Measurements from ENCODE around the gene ZRANB2. TPM values are rescaled to one million over a fixed set of nuclear protein-coding genes. Genes with fewer than 3 reads are reported as not detected.

Gene ZRANB2
- total RNA-seq, 1 experiment from 2014 or later: 67.9 TPM

DNA sequence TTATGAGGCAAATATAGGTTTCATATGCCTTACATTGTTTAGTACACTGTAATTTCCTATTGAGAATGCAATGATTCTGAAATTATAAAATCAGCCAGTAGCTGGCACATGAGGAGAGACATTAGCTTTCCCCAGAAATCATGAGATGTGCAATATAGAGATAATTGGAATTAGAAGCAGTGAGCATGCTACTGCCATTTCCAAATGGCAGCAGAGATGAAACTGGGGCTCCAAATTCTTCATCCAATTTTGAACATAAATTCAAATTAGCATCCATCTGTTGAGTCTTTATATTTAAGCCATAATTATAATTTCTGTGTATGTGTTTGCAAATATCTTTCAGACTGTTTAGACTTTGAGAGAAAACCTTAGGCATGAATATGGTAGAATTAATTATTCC, 62.0 kb downstream of the ZRANB2 start:
- no TSS peak for BruUV-seq (replicated peaks)
- Histone ChIP-seq H4K20me1 (ENCODE audit: insufficient read depth) (no peaks in the 10 kb centered on the region), H3K27ac (ENCODE audit: low read depth, low read length) (no peak overlapping the region), H3K4me2 (ENCODE audit: low read length) (no peak overlapping the region), H3K36me3 (ENCODE audit: control insufficient read depth in 1 of 2, insufficient read depth in 2 of 2, low read length in 2 of 2) (no peaks in the 10 kb centered on the region), H3K4me3 (replicated peaks in 1 of 2; ENCODE audit: low read depth in 1 of 2, low read length in 2 of 2) (no peak overlapping the region), H3K9ac (ENCODE audit: low read length) (no peak overlapping the region), H2AFZ (ENCODE audit: low read depth, low read length, poor library complexity, severe bottlenecking) (no peak overlapping the region), H3K9me3 (ENCODE audit: control insufficient read depth in 1 of 2, insufficient read depth in 1 of 2, low read depth in 1 of 2, low read length in 2 of 2) (no peaks in the 10 kb centered on the region), H3K79me2 (ENCODE audit: insufficient read depth, low read length) (no peaks in the 10 kb centered on the region), H3K27me3 (ENCODE audit: insufficient read depth, low read length) (peaks cover 23% of the 10 kb centered on the region), H3K4me1 (ENCODE audit: control insufficient read depth in 1 of 2, insufficient read depth in 2 of 2, low read length in 2 of 2) (no peaks in the 10 kb centered on the region), H3K9me2 (ENCODE audit: insufficient read depth) (no peaks in the 10 kb centered on the region)
- TF ChIP-seq CTCF (IDR thresholded peaks at IDR 0.05 in 2 of 3, conservative IDR thresholded peaks at IDR 0.05 in 1 of 3; ENCODE audit: borderline replicate concordance in 1 of 3, insufficient read depth in 1 of 3, low read depth in 2 of 3, low read length in 2 of 3) (no peak), SRF (IDR thresholded peaks at IDR 0.05; ENCODE audit: low read depth) (no peak)
- DNase-seq (ENCODE audit: low read depth, low spot score) (no peak), ATAC-seq (no peak)
- CTCF ChIA-PET: no interaction called here
- POLR2A ChIA-PET: no interaction called here
- RAD21 ChIA-PET (ENCODE audit: low non-redundant PET in 1 of 2, low total read pairs in 2 of 2, uncharacterized antibody in 2 of 2, unreplicated experiment in 2 of 2): no interaction called here
- intact Hi-C loops (cut with micrococcal nuclease): no loop called here

- H2AFZ ChIP-seq (ENCODE audit: low read depth, low read length, poor library complexity, severe bottlenecking): no peak overlapping the region
- no peak overlapping the region for H3K27ac ChIP-seq (ENCODE audit: low read depth, low read length)
- peaks cover 12% of the 10 kb centered on the region for H3K27me3 ChIP-seq (ENCODE audit: insufficient read depth, low read length)
- ChIA-PET POLR2A (no interaction called here), RAD21 (ENCODE audit: low non-redundant PET in 1 of 2, low total read pairs in 2 of 2, uncharacterized antibody in 2 of 2, unreplicated experiment in 2 of 2) (no interaction called here), CTCF (no interaction called here)
- ATAC-seq (no peak), DNase-seq (ENCODE audit: low read depth, low spot score) (no peak)
- H3K9me2 ChIP-seq (ENCODE audit: insufficient read depth): no peaks in the 10 kb centered on the region
- no peak overlapping the region for H3K4me2 ChIP-seq (ENCODE audit: low read length)
- no peak overlapping the region for H3K9ac ChIP-seq (ENCODE audit: low read length)
- no peaks in the 10 kb centered on the region for H3K36me3 ChIP-seq (ENCODE audit: control insufficient read depth in 1 of 2, insufficient read depth in 2 of 2, low read length in 2 of 2)
- no peaks in the 10 kb centered on the region for H3K4me1 ChIP-seq (ENCODE audit: control insufficient read depth in 1 of 2, insufficient read depth in 2 of 2, low read length in 2 of 2)
- no peak overlapping the region for H3K4me3 ChIP-seq (replicated peaks in 1 of 2; ENCODE audit: low read depth in 1 of 2, low read length in 2 of 2)
- no peaks in the 10 kb centered on the region; the same call in 1 of the 2 replicates for H4K20me1 ChIP-seq (ENCODE audit: insufficient read depth)
- no peaks in the 10 kb centered on the region for H3K79me2 ChIP-seq (ENCODE audit: insufficient read depth, low read length)
- intact Hi-C loops (cut with micrococcal nuclease): no loop called here
- H3K9me3 ChIP-seq (ENCODE audit: control insufficient read depth in 1 of 2, insufficient read depth in 1 of 2, low read depth in 1 of 2, low read length in 2 of 2): no peaks in the 10 kb centered on the region
- no TSS peak for BruUV-seq (replicated peaks)
- TF ChIP-seq, protein P1, sequence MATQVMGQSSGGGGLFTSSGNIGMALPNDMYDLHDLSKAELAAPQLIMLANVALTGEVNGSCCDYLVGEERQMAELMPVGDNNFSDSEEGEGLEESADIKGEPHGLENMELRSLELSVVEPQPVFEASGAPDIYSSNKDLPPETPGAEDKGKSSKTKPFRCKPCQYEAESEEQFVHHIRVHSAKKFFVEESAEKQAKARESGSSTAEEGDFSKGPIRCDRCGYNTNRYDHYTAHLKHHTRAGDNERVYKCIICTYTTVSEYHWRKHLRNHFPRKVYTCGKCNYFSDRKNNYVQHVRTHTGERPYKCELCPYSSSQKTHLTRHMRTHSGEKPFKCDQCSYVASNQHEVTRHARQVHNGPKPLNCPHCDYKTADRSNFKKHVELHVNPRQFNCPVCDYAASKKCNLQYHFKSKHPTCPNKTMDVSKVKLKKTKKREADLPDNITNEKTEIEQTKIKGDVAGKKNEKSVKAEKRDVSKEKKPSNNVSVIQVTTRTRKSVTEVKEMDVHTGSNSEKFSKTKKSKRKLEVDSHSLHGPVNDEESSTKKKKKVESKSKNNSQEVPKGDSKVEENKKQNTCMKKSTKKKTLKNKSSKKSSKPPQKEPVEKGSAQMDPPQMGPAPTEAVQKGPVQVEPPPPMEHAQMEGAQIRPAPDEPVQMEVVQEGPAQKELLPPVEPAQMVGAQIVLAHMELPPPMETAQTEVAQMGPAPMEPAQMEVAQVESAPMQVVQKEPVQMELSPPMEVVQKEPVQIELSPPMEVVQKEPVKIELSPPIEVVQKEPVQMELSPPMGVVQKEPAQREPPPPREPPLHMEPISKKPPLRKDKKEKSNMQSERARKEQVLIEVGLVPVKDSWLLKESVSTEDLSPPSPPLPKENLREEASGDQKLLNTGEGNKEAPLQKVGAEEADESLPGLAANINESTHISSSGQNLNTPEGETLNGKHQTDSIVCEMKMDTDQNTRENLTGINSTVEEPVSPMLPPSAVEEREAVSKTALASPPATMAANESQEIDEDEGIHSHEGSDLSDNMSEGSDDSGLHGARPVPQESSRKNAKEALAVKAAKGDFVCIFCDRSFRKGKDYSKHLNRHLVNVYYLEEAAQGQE (IDR thresholded peaks at IDR 0.05; ENCODE audit: low read depth): no peak
- no peak for TF ChIP-seq JUND (IDR thresholded peaks at IDR 0.05)
- TF ChIP-seq, protein P2, sequence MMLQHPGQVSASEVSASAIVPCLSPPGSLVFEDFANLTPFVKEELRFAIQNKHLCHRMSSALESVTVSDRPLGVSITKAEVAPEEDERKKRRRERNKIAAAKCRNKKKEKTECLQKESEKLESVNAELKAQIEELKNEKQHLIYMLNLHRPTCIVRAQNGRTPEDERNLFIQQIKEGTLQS (IDR thresholded peaks at IDR 0.05): no peak
- no peak for TF ChIP-seq EGR1 (IDR thresholded peaks at IDR 0.05; ENCODE audit: low read depth)
- no peak for TF ChIP-seq ZFX (IDR thresholded peaks at IDR 0.05)
- TF ChIP-seq, protein P3, sequence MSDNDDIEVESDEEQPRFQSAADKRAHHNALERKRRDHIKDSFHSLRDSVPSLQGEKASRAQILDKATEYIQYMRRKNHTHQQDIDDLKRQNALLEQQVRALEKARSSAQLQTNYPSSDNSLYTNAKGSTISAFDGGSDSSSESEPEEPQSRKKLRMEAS (IDR thresholded peaks at IDR 0.05): no peak
- TF ChIP-seq, protein P4, sequence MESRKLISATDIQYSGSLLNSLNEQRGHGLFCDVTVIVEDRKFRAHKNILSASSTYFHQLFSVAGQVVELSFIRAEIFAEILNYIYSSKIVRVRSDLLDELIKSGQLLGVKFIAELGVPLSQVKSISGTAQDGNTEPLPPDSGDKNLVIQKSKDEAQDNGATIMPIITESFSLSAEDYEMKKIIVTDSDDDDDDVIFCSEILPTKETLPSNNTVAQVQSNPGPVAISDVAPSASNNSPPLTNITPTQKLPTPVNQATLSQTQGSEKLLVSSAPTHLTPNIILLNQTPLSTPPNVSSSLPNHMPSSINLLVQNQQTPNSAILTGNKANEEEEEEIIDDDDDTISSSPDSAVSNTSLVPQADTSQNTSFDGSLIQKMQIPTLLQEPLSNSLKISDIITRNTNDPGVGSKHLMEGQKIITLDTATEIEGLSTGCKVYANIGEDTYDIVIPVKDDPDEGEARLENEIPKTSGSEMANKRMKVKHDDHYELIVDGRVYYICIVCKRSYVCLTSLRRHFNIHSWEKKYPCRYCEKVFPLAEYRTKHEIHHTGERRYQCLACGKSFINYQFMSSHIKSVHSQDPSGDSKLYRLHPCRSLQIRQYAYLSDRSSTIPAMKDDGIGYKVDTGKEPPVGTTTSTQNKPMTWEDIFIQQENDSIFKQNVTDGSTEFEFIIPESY (IDR thresholded peaks at IDR 0.05; ENCODE audit: extremely low read depth, insufficient replicate concordance, low read length): no peak
- TF ChIP-seq ELF1 (IDR thresholded peaks at IDR 0.05; ENCODE audit: borderline replicate concordance, low read depth): no peak
- no peak for TF ChIP-seq POLR2AphosphoS5 (IDR thresholded peaks at IDR 0.05; ENCODE audit: low read depth, low read length)
- TF ChIP-seq YY1 (IDR thresholded peaks at IDR 0.05; ENCODE audit: extremely low read depth, insufficient replicate concordance, low read depth, low read length): no peak
Observed at GRCh38 chr1:71015745-71016144, 65.1 kb downstream of the ZRANB2 start.
